Measurements from ENCODE around the gene DLG5.

Gene DLG5

GRCh38 chr10:77789016-77789415, 137.5 kb downstream of the DLG5 start:
- H3K36me3 ChIP-seq (ENCODE audit: insufficient read depth, insufficient read length, low read length) = peaks cover 44% of the 10 kb centered on the region
- TF ChIP-seq YY1 (IDR thresholded peaks at IDR 0.05; ENCODE audit: insufficient read depth, insufficient read length) (no peak), ZNF274 (IDR thresholded peaks at IDR 0.05; ENCODE audit: low read depth, low read length) (no peak), SUZ12 (IDR thresholded peaks at IDR 0.05; ENCODE audit: extremely low read depth, insufficient read depth, insufficient read length) (no peak)

DNA sequence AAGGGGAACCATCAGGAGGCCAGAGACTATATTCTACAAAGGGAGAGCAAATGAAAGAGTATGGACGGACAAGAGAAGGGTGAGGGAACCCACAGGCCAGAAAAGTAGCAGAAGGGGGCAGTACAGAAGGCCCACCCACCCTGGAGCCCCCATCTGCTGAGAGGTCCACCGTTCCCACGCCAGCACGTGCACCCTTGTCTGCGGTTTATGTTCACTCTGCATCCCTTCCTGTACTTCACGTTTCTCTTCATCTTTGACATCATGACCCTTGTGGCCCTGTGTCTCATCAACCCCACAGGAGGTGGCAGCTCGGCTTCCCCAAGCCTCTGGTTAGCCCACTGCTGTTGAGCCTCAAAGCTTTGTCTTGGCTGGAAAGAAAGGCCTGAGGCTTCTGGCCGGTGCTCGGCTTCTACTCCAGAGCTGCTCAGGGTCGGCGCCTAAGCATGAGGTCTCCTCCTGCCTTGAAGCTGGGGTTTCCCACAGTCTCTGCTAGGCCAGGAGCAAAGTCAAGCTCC, 138.0 kb downstream of the DLG5 start:
- DNase-seq (ENCODE audit: low read depth, low spot score) = no peak
- no peaks in the 10 kb centered on the region for H3K9me3 ChIP-seq (ENCODE audit: insufficient read depth, low read length)
- no peak overlapping the region for H3K4me3 ChIP-seq (ENCODE audit: insufficient read length, low read depth)
- TF ChIP-seq ZNF274 (IDR thresholded peaks at IDR 0.05; ENCODE audit: low read depth, low read length) = no peak
- no peak for TF ChIP-seq SUZ12 (IDR thresholded peaks at IDR 0.05; ENCODE audit: extremely low read depth, insufficient read depth, insufficient read length)
- no peak for TF ChIP-seq YY1 (IDR thresholded peaks at IDR 0.05; ENCODE audit: insufficient read depth, insufficient read length)
- H3K27me3 ChIP-seq (ENCODE audit: insufficient read depth, insufficient read length) = no peaks in the 10 kb centered on the region
- no peak overlapping the region for H3K9ac ChIP-seq (ENCODE audit: insufficient read length, low read depth)
- no peaks in the 10 kb centered on the region for H3K4me1 ChIP-seq (ENCODE audit: insufficient read depth, insufficient read length)
- peaks cover 39% of the 10 kb centered on the region for H3K36me3 ChIP-seq (ENCODE audit: insufficient read depth, insufficient read length, low read length)

More at GRCh38 chr10:77789016-77789415, 137.5 kb downstream of the DLG5 start:
- no peaks in the 10 kb centered on the region for H3K9me3 ChIP-seq (ENCODE audit: insufficient read depth, low read length)
- H3K27me3 ChIP-seq (ENCODE audit: insufficient read depth, insufficient read length) = no peaks in the 10 kb centered on the region
- H3K9ac ChIP-seq (ENCODE audit: insufficient read length, low read depth) = no peak overlapping the region
- H3K4me1 ChIP-seq (ENCODE audit: insufficient read depth, insufficient read length) = no peaks in the 10 kb centered on the region
- H3K4me3 ChIP-seq (ENCODE audit: insufficient read length, low read depth) = no peak overlapping the region
- no peak for DNase-seq (ENCODE audit: low read depth, low spot score)

- no peaks in the 10 kb centered on the region for H3K9me3 ChIP-seq (ENCODE audit: insufficient read depth, low read length)
- H3K4me1 ChIP-seq (ENCODE audit: insufficient read depth, insufficient read length) = no peaks in the 10 kb centered on the region
- peaks cover 37% of the 10 kb centered on the region for H3K36me3 ChIP-seq (ENCODE audit: insufficient read depth, insufficient read length, low read length)
- TF ChIP-seq SUZ12 (IDR thresholded peaks at IDR 0.05; ENCODE audit: extremely low read depth, insufficient read depth, insufficient read length) (no peak), ZNF274 (IDR thresholded peaks at IDR 0.05; ENCODE audit: low read depth, low read length) (no peak), YY1 (IDR thresholded peaks at IDR 0.05; ENCODE audit: insufficient read depth, insufficient read length) (no peak)
- no peaks in the 10 kb centered on the region for H3K27me3 ChIP-seq (ENCODE audit: insufficient read depth, insufficient read length)
- no peak overlapping the region for H3K9ac ChIP-seq (ENCODE audit: insufficient read length, low read depth)
- no peak overlapping the region for H3K4me3 ChIP-seq (ENCODE audit: insufficient read length, low read depth)
- no peak for DNase-seq (ENCODE audit: low read depth, low spot score)
Measured at GRCh38 chr10:77787440-77787839, 139.1 kb downstream of the DLG5 start.

DNA sequence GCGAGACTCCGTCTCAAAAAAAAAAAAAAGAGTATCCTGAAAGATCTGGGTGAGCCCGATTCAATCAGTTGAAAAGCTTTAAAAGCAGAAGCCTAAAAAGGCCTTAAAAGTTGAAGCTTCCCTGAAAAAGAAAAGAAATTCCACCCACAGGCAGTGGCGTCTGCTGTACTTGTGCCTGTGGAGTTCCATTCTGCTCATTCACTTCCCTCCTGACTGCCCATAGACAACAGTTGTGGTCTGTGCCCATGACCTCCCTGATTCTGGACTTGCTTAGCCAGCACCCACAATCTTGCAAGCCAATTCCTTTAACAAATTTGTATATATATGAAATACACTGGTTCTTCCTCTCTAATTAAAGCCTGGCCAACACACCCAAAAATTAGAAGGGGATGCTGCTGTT, 141.7 kb downstream of the DLG5 start:
- H3K4me1 ChIP-seq (ENCODE audit: insufficient read depth, insufficient read length) = no peaks in the 10 kb centered on the region
- peaks cover 35% of the 10 kb centered on the region for H3K36me3 ChIP-seq (ENCODE audit: insufficient read depth, insufficient read length, low read length)
- DNase-seq (ENCODE audit: low read depth, low spot score) = no peak
- TF ChIP-seq ZNF274 (IDR thresholded peaks at IDR 0.05; ENCODE audit: low read depth, low read length) = no peak
- TF ChIP-seq YY1 (IDR thresholded peaks at IDR 0.05; ENCODE audit: insufficient read depth, insufficient read length) = no peak
- TF ChIP-seq SUZ12 (IDR thresholded peaks at IDR 0.05; ENCODE audit: extremely low read depth, insufficient read depth, insufficient read length) = no peak
- no peaks in the 10 kb centered on the region for H3K27me3 ChIP-seq (ENCODE audit: insufficient read depth, insufficient read length)
- H3K4me3 ChIP-seq (ENCODE audit: insufficient read length, low read depth) = no peak overlapping the region
- H3K9ac ChIP-seq (ENCODE audit: insufficient read length, low read depth) = no peak overlapping the region
- H3K9me3 ChIP-seq (ENCODE audit: insufficient read depth, low read length) = no peaks in the 10 kb centered on the region

DNA sequence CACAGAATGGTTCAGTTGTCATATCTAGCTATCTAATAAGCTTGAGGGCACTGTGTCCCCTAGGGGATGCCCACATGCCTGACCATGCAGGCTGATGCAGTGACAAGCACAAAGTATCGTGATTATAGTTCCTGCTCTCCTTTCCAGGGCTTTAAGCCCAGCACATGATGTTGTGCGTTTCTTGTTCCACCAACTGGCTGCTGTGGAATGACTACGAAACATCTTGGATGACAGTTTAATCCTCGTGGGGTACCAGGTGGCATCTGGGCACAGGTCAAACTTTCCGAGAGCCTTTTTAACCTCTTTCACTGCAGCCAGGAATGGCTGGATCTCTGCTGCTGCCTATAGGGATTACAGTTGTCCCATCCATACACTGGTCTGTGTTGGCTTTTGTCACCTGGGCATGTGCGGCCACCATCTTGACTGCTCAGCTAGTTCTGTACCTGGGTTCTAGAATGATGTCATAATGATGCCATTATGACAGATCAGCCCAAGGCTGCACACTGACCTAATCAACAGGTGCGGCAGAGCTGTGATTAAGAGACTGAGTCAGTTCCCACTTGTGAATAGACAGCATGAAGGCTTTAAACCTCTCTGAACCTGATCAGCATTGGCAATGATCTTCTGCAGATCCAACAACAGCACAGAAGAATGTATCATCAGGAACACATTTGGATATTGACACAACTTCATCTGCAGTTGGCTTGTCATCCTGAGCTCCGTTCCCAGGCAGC, 144.1 kb downstream of the DLG5 start:
- Histone ChIP-seq H3K9ac (ENCODE audit: insufficient read length, low read depth) (no peak overlapping the region), H3K4me3 (ENCODE audit: insufficient read length, low read depth) (no peak overlapping the region), H3K9me3 (ENCODE audit: insufficient read depth, low read length) (0 out of 2 replicates have a peak, but pooled peaks cover 7% of the 10 kb centered on the region)

GRCh38 chr10:77781451-77782327, 144.9 kb downstream of the DLG5 start:
- H3K27me3 ChIP-seq (ENCODE audit: insufficient read depth, insufficient read length) = no peaks in the 10 kb centered on the region
- H3K36me3 ChIP-seq (ENCODE audit: insufficient read depth, insufficient read length, low read length) = peaks cover 27% of the 10 kb centered on the region
- H3K4me1 ChIP-seq (ENCODE audit: insufficient read depth, insufficient read length) = no peaks in the 10 kb centered on the region
- no peak for DNase-seq (ENCODE audit: low read depth, low spot score)
- no peak overlapping the region for H3K9ac ChIP-seq (ENCODE audit: insufficient read length, low read depth)
- no peak for TF ChIP-seq ZNF274 (IDR thresholded peaks at IDR 0.05; ENCODE audit: low read depth, low read length)
- TF ChIP-seq SUZ12 (IDR thresholded peaks at IDR 0.05; ENCODE audit: extremely low read depth, insufficient read depth, insufficient read length) = no peak
- TF ChIP-seq YY1 (IDR thresholded peaks at IDR 0.05; ENCODE audit: insufficient read depth, insufficient read length) = no peak
- H3K4me3 ChIP-seq (ENCODE audit: insufficient read length, low read depth) = no peak overlapping the region
- H3K9me3 ChIP-seq (ENCODE audit: insufficient read depth, low read length) = 0 out of 2 replicates have a peak, but pooled peaks cover 14% of the 10 kb centered on the region

More for the DNA sequence above, 144.1 kb downstream of the DLG5 start:
- DNase-seq (ENCODE audit: low read depth, low spot score) = no peak
- Histone ChIP-seq H3K36me3 (ENCODE audit: insufficient read depth, insufficient read length, low read length) (peaks cover 27% of the 10 kb centered on the region), H3K4me1 (ENCODE audit: insufficient read depth, insufficient read length) (no peaks in the 10 kb centered on the region), H3K27me3 (ENCODE audit: insufficient read depth, insufficient read length) (no peaks in the 10 kb centered on the region)
- no peak for TF ChIP-seq ZNF274 (IDR thresholded peaks at IDR 0.05; ENCODE audit: low read depth, low read length)

GRCh38 chr10:77780180-77780579, 146.4 kb downstream of the DLG5 start:
- Histone ChIP-seq H3K9me3 (ENCODE audit: insufficient read depth, low read length) (peaks cover 22% of the 10 kb centered on the region), H3K9ac (ENCODE audit: insufficient read length, low read depth) (no peak overlapping the region), H3K27me3 (ENCODE audit: insufficient read depth, insufficient read length) (no peaks in the 10 kb centered on the region), H3K4me1 (ENCODE audit: insufficient read depth, insufficient read length) (no peaks in the 10 kb centered on the region), H3K36me3 (ENCODE audit: insufficient read depth, insufficient read length, low read length) (peaks cover 27% of the 10 kb centered on the region), H3K4me3 (ENCODE audit: insufficient read length, low read depth) (no peak overlapping the region)
- no peak for DNase-seq (ENCODE audit: low read depth, low spot score)
- TF ChIP-seq ZNF274 (IDR thresholded peaks at IDR 0.05; ENCODE audit: low read depth, low read length) = no peak
- no peak for TF ChIP-seq YY1 (IDR thresholded peaks at IDR 0.05; ENCODE audit: insufficient read depth, insufficient read length)
- TF ChIP-seq SUZ12 (IDR thresholded peaks at IDR 0.05; ENCODE audit: extremely low read depth, insufficient read depth, insufficient read length) = no peak
